ENCODE data around the gene KDM3B.

KDM3B gene

GRCh38 chr5:138441221-138441620 lies 88.7 kb downstream of the KDM3B start:
- in situ Hi-C loops (cut with HindIII; ENCODE audit: low pct_ligation_motif_present, low pct_unique_long_range_greater_than_20kb, low sequenced_read_pairs): no loop called here
- no peak for DNase-seq

- DNase-seq: no peak
- in situ Hi-C loops (cut with HindIII; ENCODE audit: low pct_ligation_motif_present, low pct_unique_long_range_greater_than_20kb, low sequenced_read_pairs): no loop called here
Observed at GRCh38 chr5:138444078-138444773, 91.7 kb downstream of the KDM3B start.

GRCh38 chr5:138444774-138445546 lies 92.5 kb downstream of the KDM3B start:
- no peak for DNase-seq
- in situ Hi-C loops (cut with HindIII; ENCODE audit: low pct_ligation_motif_present, low pct_unique_long_range_greater_than_20kb, low sequenced_read_pairs): no loop called here

- in situ Hi-C loops (cut with HindIII; ENCODE audit: low pct_ligation_motif_present, low pct_unique_long_range_greater_than_20kb, low sequenced_read_pairs): no loop called here
- DNase-seq: no peak
Observed at GRCh38 chr5:138445547-138446271, 93.2 kb downstream of the KDM3B start.

DNA sequence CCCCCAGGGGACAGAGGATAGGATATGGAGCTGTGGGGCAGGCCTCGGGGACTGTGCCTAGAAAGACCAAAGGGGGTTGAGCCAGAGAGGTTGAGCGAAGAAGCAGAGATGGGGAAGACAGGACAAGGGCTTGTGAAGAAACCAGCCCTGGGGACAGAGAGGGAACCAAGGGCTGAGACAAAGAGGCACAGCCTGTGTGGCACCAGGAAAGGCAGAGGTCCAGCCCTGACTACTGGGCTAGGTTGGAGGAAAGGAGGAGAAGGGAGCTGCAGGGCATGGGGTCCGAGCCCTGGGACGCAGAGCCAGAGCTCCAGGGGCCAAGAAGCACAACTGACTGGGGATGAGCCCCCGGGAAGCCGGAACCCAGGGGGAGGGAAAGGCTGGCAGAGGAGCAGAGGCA lies 95.6 kb downstream of the KDM3B start:
- in situ Hi-C loops (cut with HindIII; ENCODE audit: low pct_ligation_motif_present, low pct_unique_long_range_greater_than_20kb, low sequenced_read_pairs): no loop called here
- DNase-seq: no peak

GRCh38 chr5:138448481-138449398 lies 96.3 kb downstream of the KDM3B start:
- in situ Hi-C loops (cut with HindIII; ENCODE audit: low pct_ligation_motif_present, low pct_unique_long_range_greater_than_20kb, low sequenced_read_pairs): no loop called here
- peak; percentile 62 for DNase-seq

GRCh38 chr5:138449501-138450239 lies 97.2 kb downstream of the KDM3B start:
- DNase-seq: peak; percentile 80
- in situ Hi-C loops (cut with HindIII; ENCODE audit: low pct_ligation_motif_present, low pct_unique_long_range_greater_than_20kb, low sequenced_read_pairs): no loop called here

- DNase-seq: no peak
- in situ Hi-C loops (cut with HindIII; ENCODE audit: low pct_ligation_motif_present, low pct_unique_long_range_greater_than_20kb, low sequenced_read_pairs): no loop called here
Observed at GRCh38 chr5:138450971-138451370, 98.5 kb downstream of the KDM3B start.

GRCh38 chr5:138452720-138453119 lies 100.2 kb downstream of the KDM3B start:
- DNase-seq: no peak
- in situ Hi-C loops (cut with HindIII; ENCODE audit: low pct_ligation_motif_present, low pct_unique_long_range_greater_than_20kb, low sequenced_read_pairs): no loop called here

DNA sequence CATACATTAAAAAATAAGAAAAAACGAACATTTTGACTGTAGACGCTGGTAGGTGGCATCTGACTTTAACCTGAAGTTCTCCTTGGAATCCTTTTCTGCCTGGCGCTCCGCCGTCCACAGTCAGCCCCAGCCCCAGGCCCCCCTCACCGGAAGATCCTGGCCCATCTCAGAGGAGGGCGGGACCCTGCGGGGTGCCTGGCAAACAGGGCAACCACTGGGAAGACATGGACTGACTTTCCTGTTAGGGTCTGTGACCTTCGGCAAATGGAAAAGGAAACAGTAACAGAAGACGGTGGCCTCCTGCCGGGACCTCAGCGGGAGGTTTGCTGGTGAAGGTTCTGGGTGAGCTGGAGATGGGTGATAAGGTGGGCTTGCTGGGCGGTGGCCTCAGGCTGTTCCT lies 101.1 kb downstream of the KDM3B start:
- in situ Hi-C loops (cut with HindIII; ENCODE audit: low pct_ligation_motif_present, low pct_unique_long_range_greater_than_20kb, low sequenced_read_pairs): no loop called here

DNA sequence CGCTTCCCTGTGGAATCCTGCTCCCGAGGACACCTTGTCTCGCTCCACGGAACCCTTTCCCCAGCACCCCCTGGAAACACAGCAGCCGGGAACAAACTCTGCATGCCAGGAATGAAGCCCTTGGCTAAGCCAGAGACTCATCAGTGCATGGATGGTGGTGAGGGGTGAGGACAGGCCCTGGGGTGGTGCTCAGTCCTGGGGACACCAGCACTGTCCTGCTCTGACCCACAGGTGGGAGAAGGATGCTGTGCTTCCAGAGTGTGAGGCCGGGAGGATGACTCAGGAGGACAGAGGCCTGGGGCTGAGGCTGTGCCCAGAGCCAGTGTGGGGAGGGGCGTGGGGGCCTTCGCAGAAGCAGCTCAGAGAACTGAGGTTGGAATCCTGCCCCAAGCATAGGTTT lies 101.6 kb downstream of the KDM3B start:
- DNase-seq: no peak
- in situ Hi-C loops (cut with HindIII; ENCODE audit: low pct_ligation_motif_present, low pct_unique_long_range_greater_than_20kb, low sequenced_read_pairs): no loop called here

More for the DNA sequence above, 101.1 kb downstream of the KDM3B start:
- no peak for DNase-seq

GRCh38 chr5:138455232-138455930 lies 102.9 kb downstream of the KDM3B start:
- in situ Hi-C loops (cut with HindIII; ENCODE audit: low pct_ligation_motif_present, low pct_unique_long_range_greater_than_20kb, low sequenced_read_pairs): no loop called here
- no peak for DNase-seq

GRCh38 chr5:138457531-138458275 lies 105.2 kb downstream of the KDM3B start:
- in situ Hi-C loops (cut with HindIII; ENCODE audit: low pct_ligation_motif_present, low pct_unique_long_range_greater_than_20kb, low sequenced_read_pairs): no loop called here
- DNase-seq: no peak

DNA sequence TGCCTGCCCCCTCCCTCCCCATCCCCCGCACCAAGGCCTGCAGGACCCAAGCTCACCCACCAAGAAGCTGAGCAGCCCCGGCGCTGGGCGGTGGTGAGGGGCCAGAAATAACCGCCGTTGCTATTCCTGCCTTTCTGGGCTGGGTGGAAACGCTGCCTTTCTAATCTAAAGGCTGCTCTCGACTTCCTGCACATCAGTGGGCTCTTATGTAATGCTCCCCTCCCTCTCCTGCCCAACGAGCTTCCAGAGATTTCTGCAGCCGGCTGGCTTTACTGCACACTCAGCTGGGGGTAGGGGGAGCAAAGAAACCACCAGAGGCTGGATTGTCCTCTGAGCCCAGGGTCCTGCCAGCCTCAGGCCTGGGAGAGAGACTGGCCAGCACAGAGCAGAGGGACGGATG lies 105.9 kb downstream of the KDM3B start:
- in situ Hi-C loops (cut with HindIII; ENCODE audit: low pct_ligation_motif_present, low pct_unique_long_range_greater_than_20kb, low sequenced_read_pairs): no loop called here
- no peak for DNase-seq

DNA sequence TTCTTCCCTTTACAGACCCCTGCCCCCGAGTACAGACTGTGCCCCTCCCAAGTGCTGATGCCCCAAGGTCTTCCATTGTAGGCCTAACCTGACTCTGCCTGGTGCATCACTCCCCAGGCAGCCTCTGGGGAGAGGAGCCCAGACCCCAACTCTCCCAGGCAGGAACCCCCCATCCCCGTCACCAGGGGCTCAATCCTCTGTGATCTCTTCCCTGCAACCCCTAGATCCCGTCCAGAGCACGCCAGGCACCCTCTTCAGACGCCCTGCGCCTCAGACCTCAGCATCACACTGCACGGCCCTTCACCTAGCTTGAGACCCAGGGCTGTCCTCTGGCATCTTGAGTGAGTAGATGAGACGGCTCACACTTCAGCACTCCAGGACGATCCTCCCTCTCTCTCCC lies 106.4 kb downstream of the KDM3B start:
- DNase-seq: no peak
- in situ Hi-C loops (cut with HindIII; ENCODE audit: low pct_ligation_motif_present, low pct_unique_long_range_greater_than_20kb, low sequenced_read_pairs): no loop called here

DNA sequence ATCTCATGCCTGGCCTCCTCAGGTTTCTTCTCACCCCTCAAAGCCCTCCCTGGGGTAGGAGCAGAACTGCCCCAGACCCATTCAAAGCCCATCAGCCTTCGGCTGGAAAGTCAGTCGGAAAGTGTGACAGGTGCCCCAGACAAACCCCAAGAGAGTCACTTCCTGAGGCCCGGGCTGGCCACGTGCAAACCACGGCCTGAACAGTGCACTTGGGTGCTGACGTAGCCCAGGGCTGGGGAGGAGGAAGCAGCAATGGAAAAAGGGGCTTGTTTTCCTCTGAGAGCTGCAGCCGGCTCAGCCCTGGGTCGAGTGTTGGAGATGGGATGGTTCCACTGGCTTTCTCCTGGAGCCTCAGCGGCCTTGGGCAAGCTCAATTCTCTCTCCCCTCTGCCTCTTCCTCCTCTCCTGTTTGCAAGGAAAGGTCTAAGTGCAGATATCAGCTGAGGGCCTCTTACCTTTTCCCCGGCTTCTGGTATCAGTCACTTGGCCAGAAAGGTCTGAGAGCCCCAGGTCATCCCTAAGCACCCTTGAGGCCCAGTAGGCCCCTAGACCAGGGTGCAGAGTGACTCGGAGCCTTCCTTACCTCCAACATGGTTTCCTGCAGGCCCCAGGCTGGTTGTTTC lies 106.9 kb downstream of the KDM3B start:
- in situ Hi-C loops (cut with HindIII; ENCODE audit: low pct_ligation_motif_present, low pct_unique_long_range_greater_than_20kb, low sequenced_read_pairs): no loop called here
- DNase-seq: no peak
